ENCODE data around the gene TRIP10.
"Not testable (repeated sequence)": the region's sequence is repeated elsewhere in the genome, so short reads cannot be mapped to it uniquely, and the experiment has no call there.

Gene TRIP10

GRCh38 chr19:6767357-6768235 lies 28.1 kb downstream of the TRIP10 start, which contains the start of gene SH2D3A:
SH2D3A (minus strand) TSS chr19:6767435; CDS start chr19:6763748, 3,687 bp downstream.
- DNase-seq (ENCODE audit: low spot score), result peak; percentile 81

GRCh38 chr19:6768236-6768785 lies 28.8 kb downstream of the TRIP10 start:
- DNase-seq (ENCODE audit: low spot score), result no peak

- peak; percentile 39 for DNase-seq (ENCODE audit: low spot score)
These were observed 29.6 kb downstream of the TRIP10 start for GRCh38 chr19:6769006-6769619.

- DNase-seq (ENCODE audit: low spot score), result not testable (repeated sequence)
These were observed 32.2 kb downstream of the TRIP10 start for GRCh38 chr19:6771648-6772027.

- no peak for DNase-seq (ENCODE audit: low spot score)
These were observed 32.8 kb downstream of the TRIP10 start, which contains the start of gene VAV1 for GRCh38 chr19:6772028-6772865. VAV1 (plus strand) TSS chr19:6772708; CDS start chr19:6772808, 100 bp downstream.

GRCh38 chr19:6772866-6773322 lies 33.4 kb downstream of the TRIP10 start:
- DNase-seq (ENCODE audit: low spot score), result no peak

GRCh38 chr19:6773323-6773931 lies 33.9 kb downstream of the TRIP10 start:
- no peak for DNase-seq (ENCODE audit: low spot score)

- DNase-seq (ENCODE audit: low spot score), result no peak
These were observed 35.6 kb downstream of the TRIP10 start for GRCh38 chr19:6774821-6775707.

- not testable (repeated sequence) for DNase-seq (ENCODE audit: low spot score)
These were observed 36.6 kb downstream of the TRIP10 start for GRCh38 chr19:6776045-6776444.

GRCh38 chr19:6776999-6777398 lies 37.5 kb downstream of the TRIP10 start:
- no peak for DNase-seq (ENCODE audit: low spot score)

- DNase-seq (ENCODE audit: low spot score), result no peak
These were observed 38.0 kb downstream of the TRIP10 start for GRCh38 chr19:6777434-6777833.

- DNase-seq (ENCODE audit: low spot score), result no peak
These were observed 38.9 kb downstream of the TRIP10 start for GRCh38 chr19:6778386-6778785.

GRCh38 chr19:6779206-6779605 lies 39.7 kb downstream of the TRIP10 start:
- no peak for DNase-seq (ENCODE audit: low spot score)

- DNase-seq (ENCODE audit: low spot score), result no peak
These were observed 47.9 kb downstream of the TRIP10 start for GRCh38 chr19:6787393-6787792.

- no peak for DNase-seq (ENCODE audit: low spot score)
These were observed 49.4 kb downstream of the TRIP10 start for GRCh38 chr19:6788896-6789295.

GRCh38 chr19:6790194-6791128 lies 51.0 kb downstream of the TRIP10 start:
- no peak for DNase-seq (ENCODE audit: low spot score)

GRCh38 chr19:6791237-6791636 lies 51.8 kb downstream of the TRIP10 start:
- DNase-seq (ENCODE audit: low spot score), result no peak

GRCh38 chr19:6793411-6793810 lies 53.9 kb downstream of the TRIP10 start:
- no peak for DNase-seq (ENCODE audit: low spot score)

GRCh38 chr19:6793973-6794372 lies 54.5 kb downstream of the TRIP10 start:
- DNase-seq (ENCODE audit: low spot score), result no peak
